Panc1 (cell line): Measurements from ENCODE around the gene VPS16. TPM values are rescaled to one million over a fixed set of nuclear protein-coding genes. Genes with fewer than 3 reads are reported as not detected.

ENCODE experiments used
- ATAC-seq: fragments of 200-7000 bp; cut with Tn5 transposase; 2 replicates; pipeline ENCODE4 v1.9.1; 2020; ENCODE audit warnings: mild to moderate bottlenecking, moderate library complexity
- BruUV-seq: library from RNA; stranded (reverse); fragments of 400-500 nt; replicated peaks from 2 replicates; lab custom pipeline; 2021; lab: Mats Ljungman, UMichigan
- CTCF ChIA-PET: fragments of 300-600 bp; sonication (Branson Sonifier 250); formaldehyde crosslinking; loops from one replicate; lab custom pipeline; 2022; ENCODE audit warnings: antibody characterized with exemption; lab: Charles Lee
- POLR2A ChIA-PET: fragments of 300-600 bp; sonication (Branson Sonifier 250); formaldehyde crosslinking; loops from one replicate; lab custom pipeline; 2022; ENCODE audit warnings: antibody characterized with exemption; lab: Charles Lee
- DNase-seq: peaks from one replicate; pipeline ENCODE4 v3.0.0-alpha.2; 2010; ENCODE audit warnings: low read depth, low spot score
- H3K27ac ChIP-seq: 2 replicates; pipeline ENCODE4 v1.5.1; 2011; ENCODE audit warnings: mild to moderate bottlenecking, low read length, inconsistent platforms
- H3K27me3 ChIP-seq: fragments of 200-500 bp; sonication (Bioruptor generic); 2 replicates; pipeline ENCODE4 v1.6.0; 2014; ENCODE audit warnings: low read length, inconsistent platforms; ENCODE audit not compliant: control insufficient read depth, insufficient read depth
- H3K36me3 ChIP-seq: fragments of 200-500 bp; sonication (Bioruptor generic); 2 replicates; pipeline ENCODE4 v1.5.1; 2014; ENCODE audit warnings: inconsistent platforms, mild to moderate bottlenecking, low read length, moderate library complexity; ENCODE audit not compliant: control insufficient read depth, insufficient read depth
- H3K4me1 ChIP-seq: 2 replicates; pipeline ENCODE4 v1.5.1; 2011; ENCODE audit warnings: inconsistent platforms, mild to moderate bottlenecking, low read length, moderate library complexity; ENCODE audit not compliant: control insufficient read depth, insufficient read depth
- H3K4me3 ChIP-seq, 2 experiments: 2 replicates each; pipeline ENCODE4 v1.5.1; 2011 to 2012; ENCODE audit warnings: low read depth in 2 of 2, low read length in 2 of 2, mild to moderate bottlenecking in 2 of 2, inconsistent platforms in 1 of 2, moderate library complexity in 1 of 2
- H3K9me3 ChIP-seq: fragments of 200-500 bp; sonication (Bioruptor generic); 2 replicates; pipeline ENCODE4 v1.5.1; 2014; ENCODE audit warnings: low read depth, mild to moderate bottlenecking, inconsistent platforms, low read length, moderate library complexity; ENCODE audit not compliant: control insufficient read depth, insufficient read depth
- POLR2AphosphoS5 ChIP-seq: IDR thresholded peaks from 2 replicates; pipeline ENCODE4 v1.6.1; 2012; ENCODE audit warnings: mild to moderate bottlenecking, low read depth, low read length, moderate library complexity
- SIN3A ChIP-seq: IDR thresholded peaks from 2 replicates; pipeline ENCODE4 v1.6.1; 2012; ENCODE audit warnings: low read depth, mild to moderate bottlenecking, low read length, moderate library complexity, borderline replicate concordance; ENCODE audit not compliant: insufficient read depth
- TCF7L2 ChIP-seq: IDR thresholded peaks from 2 replicates; pipeline ENCODE4 v1.6.1; 2011; ENCODE audit warnings: mild to moderate bottlenecking, low read depth, low read length, inconsistent platforms
- in situ Hi-C: cut with HindIII; loops from 2 replicates; pipeline ENCODE4 v1.10.0; 2016; ENCODE audit warnings: low sequenced_read_pairs, low pct_unique_long_range_greater_than_20kb
- intact Hi-C: fragments of 100-400 bp; cut with micrococcal nuclease; formaldehyde crosslinking; loops from one replicate; pipeline ENCODE4 v1.10.0; 2022; ENCODE audit not compliant: unreplicated experiment
- total RNA-seq: library from RNA; stranded (reverse); gene quantifications from one replicate; pipeline ENCODE4 v1.2.1, GENCODE V29; 2021; ENCODE audit not compliant: unreplicated experiment
- TF ChIP-seq, protein P1 (sequence below): fragments of 450-650 bp; IDR thresholded peaks from 2 replicates; pipeline ENCODE4 v1.5.1; 2017; ENCODE audit warnings: mild to moderate bottlenecking
- TF ChIP-seq, protein P2 (sequence below), 2 experiments: IDR thresholded peaks; 2 replicates each; pipeline ENCODE4 v1.6.1; 2011 to 2012; ENCODE audit warnings: low read depth in 2 of 2, control low read depth in 1 of 2, low read length in 1 of 2, mild to moderate bottlenecking in 1 of 2, moderate library complexity in 1 of 2; ENCODE audit not compliant: insufficient read depth in 1 of 2

The VPS16 gene
- total RNA-seq, 1 experiment from 2014 or later: 35.3 TPM

DNA sequence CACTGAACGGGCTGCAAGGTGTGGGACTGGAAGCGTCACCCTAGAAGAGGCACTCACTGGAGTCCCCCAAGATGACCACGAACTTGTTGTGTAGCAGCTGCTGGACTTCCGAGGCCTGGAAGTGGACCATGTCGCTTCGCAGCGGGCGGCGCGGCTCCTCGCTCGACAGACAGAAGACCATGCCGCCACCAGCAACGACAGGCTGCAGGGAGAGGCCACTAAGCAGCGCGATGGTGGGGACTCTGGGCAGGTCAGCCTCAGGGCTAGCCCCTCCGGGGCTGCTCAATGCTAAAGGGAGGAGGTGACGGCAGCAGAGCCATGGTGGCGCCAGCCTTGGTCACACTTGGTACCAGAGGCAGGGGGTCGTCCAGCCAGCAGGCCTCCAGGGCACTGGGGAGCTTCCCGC is 810 bp upstream of the VPS16 start:
- Histone ChIP-seq H3K27ac (peak overlapping the region; percentile 93; the same call in 1 of the 2 replicates), H3K36me3 (no peaks in the 10 kb centered on the region), H3K4me3 (peak overlapping the region; percentile 79 to 85), H3K27me3 (no peaks in the 10 kb centered on the region), H3K4me1 (no peaks in the 10 kb centered on the region), H3K9me3 (no peaks in the 10 kb centered on the region)
- DNase-seq (no peak), ATAC-seq (no peak)
- no TSS peak for BruUV-seq
- ChIA-PET POLR2A (interaction anchor here (0.5 kb wide), 1 partner anchor 88 kb away, joined by 6 read pairs; no protein-coding TSS in a partner anchor), CTCF (no interaction called here)
- intact Hi-C loops (no loop called here), in situ Hi-C loops (no loop called here)
- no peak for TF ChIP-seq SIN3A
- TF ChIP-seq, protein P1, sequence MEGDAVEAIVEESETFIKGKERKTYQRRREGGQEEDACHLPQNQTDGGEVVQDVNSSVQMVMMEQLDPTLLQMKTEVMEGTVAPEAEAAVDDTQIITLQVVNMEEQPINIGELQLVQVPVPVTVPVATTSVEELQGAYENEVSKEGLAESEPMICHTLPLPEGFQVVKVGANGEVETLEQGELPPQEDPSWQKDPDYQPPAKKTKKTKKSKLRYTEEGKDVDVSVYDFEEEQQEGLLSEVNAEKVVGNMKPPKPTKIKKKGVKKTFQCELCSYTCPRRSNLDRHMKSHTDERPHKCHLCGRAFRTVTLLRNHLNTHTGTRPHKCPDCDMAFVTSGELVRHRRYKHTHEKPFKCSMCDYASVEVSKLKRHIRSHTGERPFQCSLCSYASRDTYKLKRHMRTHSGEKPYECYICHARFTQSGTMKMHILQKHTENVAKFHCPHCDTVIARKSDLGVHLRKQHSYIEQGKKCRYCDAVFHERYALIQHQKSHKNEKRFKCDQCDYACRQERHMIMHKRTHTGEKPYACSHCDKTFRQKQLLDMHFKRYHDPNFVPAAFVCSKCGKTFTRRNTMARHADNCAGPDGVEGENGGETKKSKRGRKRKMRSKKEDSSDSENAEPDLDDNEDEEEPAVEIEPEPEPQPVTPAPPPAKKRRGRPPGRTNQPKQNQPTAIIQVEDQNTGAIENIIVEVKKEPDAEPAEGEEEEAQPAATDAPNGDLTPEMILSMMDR: no peak
- no peak for TF ChIP-seq TCF7L2
- TF ChIP-seq, protein P2, sequence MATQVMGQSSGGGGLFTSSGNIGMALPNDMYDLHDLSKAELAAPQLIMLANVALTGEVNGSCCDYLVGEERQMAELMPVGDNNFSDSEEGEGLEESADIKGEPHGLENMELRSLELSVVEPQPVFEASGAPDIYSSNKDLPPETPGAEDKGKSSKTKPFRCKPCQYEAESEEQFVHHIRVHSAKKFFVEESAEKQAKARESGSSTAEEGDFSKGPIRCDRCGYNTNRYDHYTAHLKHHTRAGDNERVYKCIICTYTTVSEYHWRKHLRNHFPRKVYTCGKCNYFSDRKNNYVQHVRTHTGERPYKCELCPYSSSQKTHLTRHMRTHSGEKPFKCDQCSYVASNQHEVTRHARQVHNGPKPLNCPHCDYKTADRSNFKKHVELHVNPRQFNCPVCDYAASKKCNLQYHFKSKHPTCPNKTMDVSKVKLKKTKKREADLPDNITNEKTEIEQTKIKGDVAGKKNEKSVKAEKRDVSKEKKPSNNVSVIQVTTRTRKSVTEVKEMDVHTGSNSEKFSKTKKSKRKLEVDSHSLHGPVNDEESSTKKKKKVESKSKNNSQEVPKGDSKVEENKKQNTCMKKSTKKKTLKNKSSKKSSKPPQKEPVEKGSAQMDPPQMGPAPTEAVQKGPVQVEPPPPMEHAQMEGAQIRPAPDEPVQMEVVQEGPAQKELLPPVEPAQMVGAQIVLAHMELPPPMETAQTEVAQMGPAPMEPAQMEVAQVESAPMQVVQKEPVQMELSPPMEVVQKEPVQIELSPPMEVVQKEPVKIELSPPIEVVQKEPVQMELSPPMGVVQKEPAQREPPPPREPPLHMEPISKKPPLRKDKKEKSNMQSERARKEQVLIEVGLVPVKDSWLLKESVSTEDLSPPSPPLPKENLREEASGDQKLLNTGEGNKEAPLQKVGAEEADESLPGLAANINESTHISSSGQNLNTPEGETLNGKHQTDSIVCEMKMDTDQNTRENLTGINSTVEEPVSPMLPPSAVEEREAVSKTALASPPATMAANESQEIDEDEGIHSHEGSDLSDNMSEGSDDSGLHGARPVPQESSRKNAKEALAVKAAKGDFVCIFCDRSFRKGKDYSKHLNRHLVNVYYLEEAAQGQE (IDR thresholded peaks at IDR 0.05; ENCODE audit: insufficient read depth in 1 of 2, low read depth in 2 of 2, low read length in 1 of 2): no peak
- no peak for TF ChIP-seq POLR2AphosphoS5

- intact Hi-C loops (no loop called here), in situ Hi-C loops (no loop called here)
- DNase-seq (no peak), ATAC-seq (peak; percentile 81)
- TF ChIP-seq, protein P2 (IDR thresholded peaks at IDR 0.05; ENCODE audit: insufficient read depth in 1 of 2, low read depth in 2 of 2, low read length in 1 of 2): no peak
- TF ChIP-seq, protein P1: no peak
- no peak for TF ChIP-seq TCF7L2
- no peak for TF ChIP-seq POLR2AphosphoS5
- no peak for TF ChIP-seq SIN3A
- Histone ChIP-seq H3K27me3 (no peaks in the 10 kb centered on the region), H3K4me1 (no peaks in the 10 kb centered on the region), H3K4me3 (peak overlapping the region; percentile 79 to 85), H3K27ac (peak overlapping the region; percentile 93), H3K36me3 (no peaks in the 10 kb centered on the region), H3K9me3 (no peaks in the 10 kb centered on the region)
- ChIA-PET CTCF (no interaction called here), POLR2A (no interaction called here)
- BruUV-seq: TSS peak; percentile 80
Measured at GRCh38 chr20:2840967-2841531, 504 bp downstream of the VPS16 start.
